Small intestine (tissue), 7 donors: ENCODE results near the gene PRIMA1. TPM values are rescaled to one million over a fixed set of nuclear protein-coding genes. Genes with fewer than 3 reads are reported as not detected.

Experiments used
- DNase-seq, 2 donors: peaks; one replicate each; pipeline versions ENCODE4 v3.0.0 to v3.0.0-alpha.2; 2013
- FAIRE-seq: peaks from 2 replicates; lab custom pipeline; 2012; peaks lifted over from hg19 to GRCh38; lab: Jason Lieb, UNC
- H3K27ac ChIP-seq, 3 donors: one replicate each; pipeline ENCODE4 v1.5.1; 2013; ENCODE audit warnings: low read length in 2 of 3, mild to moderate bottlenecking in 2 of 3, control low read depth in 1 of 3, inconsistent platforms in 1 of 3, low read depth in 1 of 3, moderate library complexity in 1 of 3
- H3K27me3 ChIP-seq, 3 donors: one replicate each; pipeline ENCODE4 v1.6.1; 2013; ENCODE audit warnings: low read length in 3 of 3, inconsistent platforms in 1 of 3; ENCODE audit not compliant: control insufficient read depth in 3 of 3, insufficient read depth in 3 of 3
- H3K36me3 ChIP-seq, 3 donors: one replicate each; pipeline ENCODE4 v1.6.1; 2013; ENCODE audit warnings: low read length in 3 of 3, inconsistent platforms in 1 of 3, low read depth in 1 of 3, mild to moderate bottlenecking in 1 of 3, moderate library complexity in 1 of 3; ENCODE audit not compliant: control insufficient read depth in 3 of 3, insufficient read depth in 2 of 3
- H3K4me1 ChIP-seq, 3 donors: one replicate each; pipeline ENCODE4 v1.6.1; 2013; ENCODE audit warnings: low read length in 2 of 3, inconsistent platforms in 1 of 3, low read depth in 1 of 3, mild to moderate bottlenecking in 1 of 3, moderate library complexity in 1 of 3; ENCODE audit not compliant: control insufficient read depth in 3 of 3, insufficient read depth in 2 of 3
- H3K4me3 ChIP-seq, 3 donors: one replicate each; pipeline ENCODE4 v1.5.1; 2013; ENCODE audit warnings: low read length in 3 of 3, control low read depth in 1 of 3, inconsistent platforms in 1 of 3, low read depth in 1 of 3, mild to moderate bottlenecking in 1 of 3, moderate library complexity in 1 of 3
- H3K9me3 ChIP-seq, 2 donors: one replicate each; pipeline ENCODE4 v1.6.1; 2013; ENCODE audit warnings: low read depth in 1 of 2, low read length in 1 of 2; ENCODE audit not compliant: control insufficient read depth in 2 of 2, insufficient read depth in 1 of 2
- WGBS, 3 donors: extraction: QIAGEN DNeasy Blood & Tissue Kit; methylation state at CpG; one replicate each; pipeline ENCODE4 v1.1.7; 2013; 5-methylcytosine and 5-hydroxymethylcytosine counted together
- polyA plus RNA-seq, 4 donors: library from polyadenylated mRNA; stranded (reverse) in 3 of 4; unstranded in 1 of 4; fragments of 200-250 nt in 3 of 4; fragments of 120-200 nt in 1 of 4; gene quantifications; one replicate each; pipeline versions ENCODE4 v1.2.1 to v1.2.3, GENCODE V29; 2013
- donor health status: healthy with polysubstance abuse.
- donor health status: control.
- donor health status: control.
- donor health status: Bipolar disorder and iron deficiency.
- donor health status: healthy.

Gene PRIMA1
- polyA plus RNA-seq, 4 donors: 0.22 to 10.4 (median 1.5) TPM

DNA sequence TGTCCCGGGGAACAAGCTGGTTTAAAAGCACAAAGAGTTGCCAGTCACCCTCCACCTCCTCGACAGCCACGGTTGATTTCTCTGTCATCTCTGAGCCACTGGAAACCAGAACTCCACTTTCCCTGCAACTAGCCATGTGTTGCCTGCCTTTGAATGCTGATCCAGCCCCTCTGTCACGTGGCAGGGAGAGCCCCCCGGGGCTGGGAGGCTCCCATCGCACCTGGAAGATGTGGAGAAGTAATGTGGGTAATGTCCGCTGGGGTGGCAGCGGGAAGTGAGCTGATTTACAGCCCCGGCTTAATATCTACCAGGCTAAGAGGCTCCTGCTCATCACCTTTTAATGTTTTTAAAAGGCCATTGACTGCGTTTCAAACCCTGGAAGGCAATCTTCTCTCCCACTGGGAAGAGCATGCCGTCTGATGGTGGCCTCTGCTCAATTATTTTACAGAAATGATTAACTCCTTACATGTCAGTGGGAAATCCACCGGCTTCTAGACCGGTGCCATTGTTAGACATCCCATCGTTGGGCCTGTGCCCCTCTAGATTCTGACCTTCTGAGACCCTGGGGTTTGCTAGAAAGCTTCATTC is 7.4 kb downstream of the PRIMA1 start:
- FAIRE-seq (no peak), DNase-seq (no peak)
- no peaks in the 10 kb centered on the region for H3K27me3 ChIP-seq
- H3K9me3 ChIP-seq: no peaks in the 10 kb centered on the region
- no peak overlapping the region for H3K4me3 ChIP-seq
- no peaks in the 10 kb centered on the region for H3K36me3 ChIP-seq
- WGBS, 3 donors: 63 to 69% (median 65%) methylated on average over 14 of the region's 14 CpGs
- no peak overlapping the region for H3K27ac ChIP-seq
- H3K4me1 ChIP-seq: no peaks in the 10 kb centered on the region

DNA sequence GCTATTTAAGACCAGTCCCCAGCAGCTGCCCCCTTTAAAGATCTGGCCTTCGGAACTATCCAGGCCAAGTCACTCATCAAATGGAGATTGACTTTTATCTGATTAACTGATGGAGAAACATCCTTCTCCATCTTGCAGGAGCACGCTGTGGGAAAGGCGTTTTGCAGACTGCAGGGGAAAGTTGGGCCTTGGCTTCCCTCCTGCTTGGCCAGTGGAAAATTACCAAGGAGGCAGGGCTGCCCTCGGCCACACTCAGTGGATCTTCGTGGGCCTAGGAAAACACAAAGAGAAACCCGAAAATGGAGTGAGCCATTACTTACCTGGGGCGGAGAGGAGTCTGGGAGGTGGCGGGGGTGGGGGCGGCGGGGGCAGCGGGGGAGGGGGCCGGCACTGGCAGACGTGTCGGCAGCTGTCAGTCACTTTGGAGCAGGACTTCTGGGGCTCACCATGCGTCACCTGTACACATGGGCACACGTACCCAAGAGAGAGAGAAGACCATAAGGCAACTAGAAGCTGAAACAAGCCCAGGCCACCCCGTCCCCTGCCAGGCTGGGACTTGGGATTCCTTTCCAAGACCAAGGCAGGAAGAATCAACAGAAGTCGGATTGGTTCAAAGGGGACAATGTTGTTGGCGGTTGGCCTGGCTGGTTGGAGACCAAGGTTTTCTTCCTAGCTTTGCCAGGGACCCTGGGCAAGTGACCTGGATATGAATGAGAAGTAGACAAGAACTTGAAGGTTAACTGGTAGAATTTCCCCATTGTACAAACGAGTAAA is 9.2 kb downstream of the PRIMA1 start:
- Histone ChIP-seq H3K9me3 (no peaks in the 10 kb centered on the region), H3K27ac (no peak overlapping the region), H3K27me3 (no peaks in the 10 kb centered on the region), H3K4me1 (no peaks in the 10 kb centered on the region), H3K36me3 (no peaks in the 10 kb centered on the region), H3K4me3 (no peak overlapping the region)
- FAIRE-seq: no peak
- DNase-seq: no peak
- WGBS, 3 donors: 65 to 76% (median 67%) methylated on average over 20 of the region's 20 CpGs

DNA sequence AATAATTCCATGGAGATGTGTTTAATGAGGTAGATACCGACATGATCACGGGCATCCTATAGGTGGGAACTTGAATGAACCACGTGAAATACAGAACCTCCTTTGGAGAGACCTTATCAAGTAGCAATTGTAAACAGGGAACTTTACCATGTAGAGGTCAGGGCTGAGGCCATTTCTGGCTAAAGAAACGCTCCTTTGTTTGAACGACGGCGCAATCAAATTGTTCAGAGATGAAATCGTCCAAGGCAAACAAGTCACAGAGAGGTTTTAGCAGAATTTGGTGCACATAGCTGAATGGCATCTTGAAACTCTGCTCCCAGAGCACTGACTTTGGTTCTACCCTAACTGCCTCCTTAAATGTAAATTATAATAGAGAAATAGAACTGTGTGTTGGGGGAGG is 9.8 kb downstream of the PRIMA1 start:
- WGBS, 3 donors: 29 to 58% (median 46%) methylated on average over 8 of the region's 8 CpGs
- no peaks in the 10 kb centered on the region for H3K4me1 ChIP-seq
- H3K9me3 ChIP-seq: no peaks in the 10 kb centered on the region
- FAIRE-seq (no peak), DNase-seq (no peak)
- no peak overlapping the region for H3K4me3 ChIP-seq
- no peak overlapping the region for H3K27ac ChIP-seq
- H3K27me3 ChIP-seq: no peaks in the 10 kb centered on the region
- no peaks in the 10 kb centered on the region for H3K36me3 ChIP-seq

DNA sequence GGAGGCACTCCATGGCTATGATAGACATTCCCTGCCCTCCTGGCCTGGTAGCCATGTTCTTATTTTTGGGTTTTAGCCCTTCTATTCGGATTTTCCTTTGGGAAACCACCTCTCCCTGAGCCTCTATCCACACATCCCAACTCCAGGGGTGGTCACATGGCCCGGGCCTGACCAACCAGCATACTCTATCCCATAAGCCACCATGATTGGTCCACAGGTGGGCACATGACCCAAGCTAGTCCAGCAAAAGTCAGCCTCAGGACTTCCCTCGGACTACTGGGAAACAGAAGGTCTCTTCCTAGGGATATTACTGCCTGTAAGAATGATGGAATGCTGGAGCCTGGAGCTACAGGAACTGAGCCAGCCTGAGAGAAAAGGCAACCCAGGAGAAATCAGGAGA is 12.5 kb downstream of the PRIMA1 start:
- FAIRE-seq: no peak
- Histone ChIP-seq H3K4me3 (no peak overlapping the region), H3K27ac (no peak overlapping the region), H3K27me3 (no peaks in the 10 kb centered on the region), H3K9me3 (peaks cover 0 to 4% of the 10 kb centered on the region in 2 donors), H3K36me3 (no peaks in the 10 kb centered on the region), H3K4me1 (no peaks in the 10 kb centered on the region)
- 53 to 67% (median 59%) methylated on average over 3 of the region's 3 CpGs for WGBS, 3 donors
- no peak for DNase-seq

DNA sequence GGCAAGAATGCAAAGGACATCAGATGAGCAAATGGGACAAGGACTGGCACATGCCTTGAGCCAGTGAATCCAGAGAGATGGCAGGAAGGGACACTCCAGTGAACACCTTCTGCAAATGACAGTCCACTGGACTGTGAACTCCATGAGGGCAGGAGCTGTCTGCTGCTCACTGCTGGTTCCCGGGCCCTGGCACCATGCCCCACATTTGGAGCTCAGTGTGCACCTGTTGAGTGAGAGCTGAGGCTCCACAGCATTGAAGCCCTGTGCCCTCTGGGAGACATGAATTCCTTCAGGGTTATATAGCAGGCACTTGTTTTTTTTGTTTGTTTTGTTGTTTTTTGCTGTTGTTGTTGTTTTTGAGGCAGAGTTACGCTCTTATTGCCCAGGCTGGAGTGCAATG is 13.1 kb downstream of the PRIMA1 start:
- Histone ChIP-seq H3K36me3 (no peaks in the 10 kb centered on the region), H3K27me3 (no peaks in the 10 kb centered on the region), H3K4me1 (no peaks in the 10 kb centered on the region), H3K9me3 (peaks cover 0 to 4% of the 10 kb centered on the region in 2 donors), H3K27ac (no peak overlapping the region), H3K4me3 (no peak overlapping the region)
- 47 to 86% (median 50%) methylated on average over 2 of the region's 2 CpGs for WGBS, 3 donors
- FAIRE-seq (no peak), DNase-seq (no peak)

DNA sequence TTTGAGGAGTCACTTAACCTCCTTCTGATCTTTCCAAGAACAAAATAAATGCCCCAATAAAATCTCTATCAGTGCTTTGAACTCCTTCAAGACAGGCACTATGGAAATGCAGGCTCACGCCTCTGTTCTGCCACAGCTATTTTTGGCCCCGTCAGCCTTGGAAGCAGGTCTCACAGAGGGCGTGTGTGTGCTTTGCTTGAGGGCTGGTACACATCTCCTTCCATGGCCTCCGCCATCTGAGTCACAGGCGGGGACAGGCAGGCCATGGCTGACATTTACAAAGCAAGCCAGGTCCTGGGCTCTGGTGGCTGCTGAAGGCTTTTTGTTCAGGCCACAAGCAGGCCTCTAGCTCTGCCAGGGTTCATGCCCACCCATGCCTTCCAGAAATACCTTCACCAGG is 16.0 kb downstream of the PRIMA1 start:
- no peaks in the 10 kb centered on the region for H3K36me3 ChIP-seq
- H3K9me3 ChIP-seq: peaks cover 0 to 4% of the 10 kb centered on the region in 2 donors
- H3K27me3 ChIP-seq: no peaks in the 10 kb centered on the region
- no peak overlapping the region for H3K4me3 ChIP-seq
- DNase-seq (no peak), FAIRE-seq (no peak)
- no peaks in the 10 kb centered on the region for H3K4me1 ChIP-seq
- no peak overlapping the region for H3K27ac ChIP-seq
- 58 to 78% (median 72%) methylated on average over 5 of the region's 5 CpGs for WGBS, 3 donors

DNA sequence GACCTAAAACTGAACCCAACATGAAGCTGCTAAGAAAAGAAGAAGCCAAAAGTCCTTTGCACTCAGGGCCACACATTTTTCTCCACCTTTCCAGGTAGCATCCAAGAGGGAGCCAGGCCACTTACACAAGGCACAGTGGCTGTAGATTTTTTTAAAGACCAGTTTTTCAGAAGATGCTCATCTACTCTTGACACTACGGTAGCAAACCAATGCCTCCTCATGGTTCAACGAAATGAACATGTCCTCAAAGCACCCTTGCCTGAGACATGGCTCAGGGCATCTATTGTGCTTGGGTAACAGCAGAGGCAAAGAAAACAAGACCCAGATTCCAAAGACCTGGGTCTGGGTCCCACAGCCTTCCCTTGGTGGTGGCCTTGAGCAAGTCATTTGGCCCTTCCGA is 22.3 kb downstream of the PRIMA1 start:
- H3K27me3 ChIP-seq: no peaks in the 10 kb centered on the region
- 51 to 70% (median 64%) methylated on average over 3 of the region's 3 CpGs for WGBS, 3 donors
- no peak for FAIRE-seq
- no peaks in the 10 kb centered on the region for H3K36me3 ChIP-seq
- H3K4me3 ChIP-seq: no peak overlapping the region
- no peaks in the 10 kb centered on the region for H3K4me1 ChIP-seq
- DNase-seq: no peak
- H3K27ac ChIP-seq: no peak overlapping the region
- no peaks in the 10 kb centered on the region for H3K9me3 ChIP-seq

DNA sequence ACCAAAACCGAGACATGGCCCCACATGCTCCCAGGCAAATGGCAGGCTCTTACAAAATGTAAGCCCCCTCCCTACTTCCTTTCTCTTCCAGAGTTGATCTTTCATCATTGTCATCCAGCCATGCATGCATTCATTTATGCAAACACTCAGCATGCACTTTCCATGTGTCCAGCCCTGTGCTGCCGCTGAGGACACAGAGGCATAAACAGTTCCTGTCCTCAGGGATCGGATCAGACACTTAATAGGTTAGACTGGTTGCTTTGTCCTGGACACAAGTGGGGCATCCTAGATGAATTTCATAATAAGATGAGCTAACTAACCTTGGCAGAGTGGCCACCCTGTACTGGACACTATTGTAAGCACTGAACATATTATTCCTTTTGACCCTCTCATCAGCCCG is 23.1 kb downstream of the PRIMA1 start:
- Histone ChIP-seq H3K4me1 (no peaks in the 10 kb centered on the region), H3K27ac (peak overlapping the region in 1 of 3 donors; percentile 59)
- no peak for DNase-seq

More for the DNA sequence above, 23.1 kb downstream of the PRIMA1 start:
- FAIRE-seq: no peak
- H3K4me3 ChIP-seq: no peak overlapping the region
- H3K27me3 ChIP-seq: no peaks in the 10 kb centered on the region
- H3K36me3 ChIP-seq: no peaks in the 10 kb centered on the region
- 55 to 74% (median 72%) methylated on average over 4 of the region's 4 CpGs for WGBS, 3 donors
- H3K9me3 ChIP-seq: no peaks in the 10 kb centered on the region
